Fibroblast of lung (primary cell): ENCODE data around the gene GGA3. TPM values are rescaled to one million over a fixed set of nuclear protein-coding genes. Genes with fewer than 3 reads are reported as not detected.

Experiments used
- DNase-seq, 2 donors: peaks; one replicate each; pipeline versions ENCODE4 v3.0.0 to v3.0.0-alpha.2; 2010; ENCODE audit warnings: low read depth in 2 of 2
- H2AFZ ChIP-seq: 2 replicates; pipeline ENCODE4 v1.5.1; 2012; ENCODE audit warnings: low read length, control low read depth, inconsistent platforms
- H3K27ac ChIP-seq: 2 replicates; pipeline ENCODE4 v1.5.1; 2011; ENCODE audit warnings: low read length, control low read depth; ENCODE audit not compliant: insufficient read depth
- H3K27me3 ChIP-seq: 2 replicates; pipeline ENCODE4 v1.5.1; 2011; ENCODE audit warnings: mild to moderate bottlenecking, low read length; ENCODE audit not compliant: control insufficient read depth, insufficient read depth
- H3K36me3 ChIP-seq: 2 replicates; pipeline ENCODE4 v1.5.1; 2011; ENCODE audit warnings: low read length; ENCODE audit not compliant: control insufficient read depth, insufficient read depth
- H3K4me1 ChIP-seq: 2 replicates; pipeline ENCODE4 v1.5.1; 2011; ENCODE audit warnings: low read length; ENCODE audit not compliant: control insufficient read depth, insufficient read depth; ENCODE audit errors: extremely low read depth
- H3K4me2 ChIP-seq: 2 replicates; pipeline ENCODE4 v1.5.1; 2011; ENCODE audit warnings: low read length, control low read depth; ENCODE audit not compliant: insufficient read depth; ENCODE audit errors: extremely low read depth
- H3K4me3 ChIP-seq, 4 experiments: fragments of 200-600 bp in 1 of 4; sonication (generic) in 1 of 4; replicated peaks in 1 of 4; 2 replicates each; pipeline ENCODE4 v1.5.1; 2011 to 2016; ENCODE audit warnings: low read length in 4 of 4, low read depth in 3 of 4, mild to moderate bottlenecking in 3 of 4, control low read depth in 2 of 4, inconsistent platforms in 1 of 4, mixed read lengths in 1 of 4; ENCODE audit not compliant: insufficient read depth in 1 of 4; ENCODE audit errors: control extremely low read depth in 1 of 4
- H3K79me2 ChIP-seq: 2 replicates; pipeline ENCODE4 v1.5.1; 2012; ENCODE audit warnings: mild to moderate bottlenecking, low read length, inconsistent platforms; ENCODE audit not compliant: control insufficient read depth, insufficient read depth
- H3K9ac ChIP-seq: 2 replicates; pipeline ENCODE4 v1.5.1; 2011; ENCODE audit warnings: mild to moderate bottlenecking, low read length, control low read depth; ENCODE audit not compliant: insufficient read depth
- H3K9me3 ChIP-seq: 2 replicates; pipeline ENCODE4 v1.5.1; 2012; ENCODE audit warnings: low read depth, low read length; ENCODE audit not compliant: control insufficient read depth, insufficient read depth
- H4K20me1 ChIP-seq: 2 replicates; pipeline ENCODE4 v1.5.1; 2011; ENCODE audit warnings: low read length; ENCODE audit not compliant: control insufficient read depth, insufficient read depth; ENCODE audit errors: extremely low read depth
- CTCF ChIP-seq, 2 donors: IDR thresholded peaks in 1 of 2; conservative IDR thresholded peaks in 1 of 2; 1 replicate in 1 of 2; 2 replicates in 1 of 2; pipeline ENCODE4 v1.5.1; 2011 to 2012; ENCODE audit warnings: low read length in 2 of 2, control low read depth in 1 of 2, inconsistent platforms in 1 of 2, low read depth in 1 of 2, mild to moderate bottlenecking in 1 of 2
- EZH2 ChIP-seq: IDR thresholded peaks from 2 replicates; pipeline ENCODE4 v1.5.1; 2012; ENCODE audit warnings: low read length, control low read depth, mild to moderate bottlenecking; ENCODE audit errors: missing control alignments
- polyA plus RNA-seq, 2 donors: library from polyadenylated mRNA; depleted of rRNA in 1 of 2; stranded (reverse) in 1 of 2; unstranded in 1 of 2; fragments of >200 nt; gene quantifications; 2 replicates each; pipeline ENCODE4 v1.2.1, GENCODE V29; 2011 to 2012; ENCODE audit warnings: missing spikeins in 1 of 2
- total RNA-seq: library from RNA; depleted of rRNA; stranded (reverse); fragments of >200 nt; gene quantifications from 2 replicates; pipeline ENCODE4 v1.2.1, GENCODE V29; 2014

GGA3 gene
- total and polyA plus RNA-seq, 2 donors (not counting 1 experiment from before 2014, with no cell fraction given): 13.0 to 14.4 TPM

GRCh38 chr17:75267153-75267410, 5.7 kb upstream of the GGA3 start:
- Histone ChIP-seq H3K4me2 (no peak overlapping the region), H3K27me3 (no peaks in the 10 kb centered on the region), H3K36me3 (peaks cover 13% of the 10 kb centered on the region), H3K9me3 (no peaks in the 10 kb centered on the region), H3K4me1 (peaks cover 3% of the 10 kb centered on the region), H4K20me1 (no peaks in the 10 kb centered on the region), H2AFZ (no peak overlapping the region), H3K4me3 (no peak overlapping the region), H3K9ac (no peak overlapping the region), H3K27ac (no peak overlapping the region), H3K79me2 (peaks cover 13% of the 10 kb centered on the region)
- DNase-seq: no peak
- TF ChIP-seq CTCF (conservative IDR thresholded peaks at IDR 0.05 in 1 of 2, IDR thresholded peaks at IDR 0.05 in 1 of 2; ENCODE audit: low read depth in 1 of 2, low read length in 2 of 2): no peak
- TF ChIP-seq EZH2: no peak

DNA sequence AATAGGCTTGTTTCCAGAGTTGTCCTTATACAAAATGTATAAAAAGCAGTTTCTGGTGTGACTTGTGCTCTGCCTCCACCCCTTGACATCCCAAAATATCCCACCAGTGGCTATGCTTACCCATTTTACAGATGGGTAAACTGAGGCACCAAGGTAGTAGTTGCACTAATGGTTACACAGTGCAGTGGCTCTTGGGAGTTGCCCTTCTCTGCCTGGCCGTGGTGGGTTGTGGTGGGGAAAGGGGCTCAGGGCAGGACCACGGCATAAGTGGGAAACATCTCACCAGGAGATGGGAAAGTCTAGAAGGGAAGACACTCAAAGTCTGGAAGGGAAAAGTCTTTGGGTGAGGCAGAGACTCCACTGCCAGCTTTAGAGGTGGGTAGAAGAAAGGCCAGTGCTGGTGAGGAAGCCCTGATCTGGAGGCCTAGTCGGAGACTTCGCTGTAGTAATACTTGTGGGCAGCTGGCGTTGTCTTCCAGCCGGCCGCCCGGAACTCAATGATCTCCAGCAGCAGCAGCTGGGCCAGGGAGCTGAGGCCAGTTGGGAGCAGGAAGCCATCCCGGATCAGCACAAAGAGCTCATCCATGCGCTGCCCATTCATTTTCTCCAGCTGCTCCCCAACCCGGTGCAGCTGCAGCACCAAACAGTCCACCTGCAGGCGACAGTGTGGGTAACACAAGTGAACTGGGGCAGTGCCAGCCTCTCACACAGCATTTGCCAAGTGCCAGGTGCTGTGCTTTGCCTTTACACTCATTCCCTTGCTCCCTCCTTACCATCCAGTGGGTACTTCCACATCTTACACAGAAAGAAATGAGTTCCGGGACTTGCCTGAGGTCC, 5.1 kb upstream of the GGA3 start:
- Histone ChIP-seq H3K9ac (no peak overlapping the region), H3K9me3 (no peaks in the 10 kb centered on the region), H3K79me2 (peaks cover 14% of the 10 kb centered on the region), H3K4me3 (no peak overlapping the region), H3K36me3 (peaks cover 13% of the 10 kb centered on the region), H3K4me2 (no peak overlapping the region), H4K20me1 (no peaks in the 10 kb centered on the region), H2AFZ (no peak overlapping the region), H3K4me1 (peaks cover 3% of the 10 kb centered on the region), H3K27ac (no peak overlapping the region), H3K27me3 (no peaks in the 10 kb centered on the region)
- no peak for DNase-seq
- TF ChIP-seq EZH2 (no peak), CTCF (conservative IDR thresholded peaks at IDR 0.05 in 1 of 2, IDR thresholded peaks at IDR 0.05 in 1 of 2; ENCODE audit: low read depth in 1 of 2, low read length in 2 of 2) (no peak)

DNA sequence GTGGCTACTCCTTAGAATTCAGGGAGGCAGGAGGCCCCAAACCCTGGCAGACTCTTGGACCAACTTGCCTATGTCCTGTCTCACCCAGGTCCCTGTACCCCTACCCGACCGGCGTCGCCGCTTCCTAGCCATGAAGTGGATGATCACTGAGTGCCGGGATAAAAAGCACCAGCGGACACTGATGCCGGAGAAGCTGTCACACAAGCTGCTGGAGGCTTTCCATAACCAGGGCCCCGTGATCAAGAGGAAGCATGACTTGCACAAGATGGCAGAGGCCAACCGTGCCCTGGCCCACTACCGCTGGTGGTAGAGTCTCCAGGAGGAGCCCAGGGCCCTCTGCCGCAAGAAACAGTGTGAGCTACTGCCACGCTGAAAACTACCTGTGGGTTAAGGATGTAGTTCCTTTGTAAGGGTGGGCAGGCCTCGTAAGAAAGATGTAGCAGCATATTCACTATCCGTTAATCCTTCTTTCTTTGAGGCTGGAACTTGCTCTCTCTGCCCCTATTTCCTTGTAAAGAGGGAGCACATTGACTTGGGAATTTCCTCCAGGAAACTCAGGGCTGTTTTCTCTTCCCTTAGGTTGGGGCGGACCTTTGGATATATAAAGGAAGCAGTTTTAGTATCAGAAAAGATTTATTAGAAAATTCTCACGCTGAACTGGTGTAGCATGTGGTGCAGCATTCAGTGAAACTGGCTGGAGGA, 4.4 kb upstream of the GGA3 start:
- Histone ChIP-seq H4K20me1 (no peaks in the 10 kb centered on the region), H3K4me3 (no peak overlapping the region), H2AFZ (no peak overlapping the region), H3K27me3 (no peaks in the 10 kb centered on the region), H3K79me2 (peaks cover 19% of the 10 kb centered on the region), H3K27ac (no peak overlapping the region), H3K4me2 (no peak overlapping the region), H3K9me3 (no peaks in the 10 kb centered on the region), H3K9ac (no peak overlapping the region), H3K36me3 (peaks cover 13% of the 10 kb centered on the region), H3K4me1 (peaks cover 3% of the 10 kb centered on the region)
- TF ChIP-seq EZH2 (no peak), CTCF (conservative IDR thresholded peaks at IDR 0.05 in 1 of 2, IDR thresholded peaks at IDR 0.05 in 1 of 2; ENCODE audit: low read depth in 1 of 2, low read length in 2 of 2) (no peak)
- no peak for DNase-seq
